Prostate gland (tissue), 2 donors: ENCODE measurements around the gene PATL2. TPM values are rescaled to one million over a fixed set of nuclear protein-coding genes. Genes with fewer than 3 reads are reported as not detected.

ENCODE experiments used
- DNase-seq: peaks from one replicate; pipeline ENCODE4 v3.0.0-alpha.2; 2019; ENCODE audit warnings: low spot score
- H3K27ac ChIP-seq, 2 donors: fragments of 200-600 bp; sonication (generic); 2 replicates each; pipeline ENCODE4 v1.5.1; 2017 to 2019
- H3K27me3 ChIP-seq: fragments of 200-600 bp; sonication (generic); replicated peaks from 2 replicates; pipeline ENCODE4 v1.5.1; 2019; ENCODE audit not compliant: insufficient read depth
- H3K36me3 ChIP-seq, 2 donors: fragments of 200-600 bp; sonication (generic); 1 replicate in 1 of 2; 2 replicates in 1 of 2; pipeline versions ENCODE4 v1.5.1 to v1.8.1; 2017 to 2019
- H3K4me1 ChIP-seq: fragments of 200-600 bp; sonication (generic); replicated peaks from 2 replicates; pipeline ENCODE4 v1.5.1; 2019
- H3K4me3 ChIP-seq, 2 donors: fragments of 200-600 bp; sonication (generic); 2 replicates each; pipeline ENCODE4 v1.5.1; 2017 to 2019
- H3K9me3 ChIP-seq: fragments of 200-600 bp; sonication (generic); 2 replicates; pipeline ENCODE4 v1.5.1; 2017
- POLR2A ChIP-seq: fragments of 450-650 bp; IDR thresholded peaks from one replicate; pipeline ENCODE4 v1.6.1; 2016; ENCODE audit warnings: antibody characterized with exemption, mild to moderate bottlenecking
- POLR2AphosphoS5 ChIP-seq: sonication (generic); formaldehyde crosslinking; IDR thresholded peaks from one replicate; pipeline ENCODE4 v1.6.1; 2017; ENCODE audit warnings: antibody characterized with exemption
- WGBS: methylation state at CpG from one replicate; pipeline ENCODE4 v1.1.5; 2018; 5-methylcytosine and 5-hydroxymethylcytosine counted together
- intact Hi-C: fragments of 100-400 bp; cut with DNase I; formaldehyde crosslinking; loops from one replicate; pipeline ENCODE4 v1.14.2; 2022
- total RNA-seq, 2 donors: library from RNA; depleted of rRNA; stranded (reverse); fragments of >200 nt; gene quantifications; one replicate each; pipeline ENCODE4 v1.1.0, GENCODE V29; 2016
- TF ChIP-seq, protein P1 (sequence below), 4 experiments: fragments of 200-600 bp in 2 of 4; fragments of 450-650 bp in 2 of 4; sonication (generic) in 2 of 4; IDR thresholded peaks; 1 replicate in 3 of 4; 2 replicates in 1 of 4; pipeline ENCODE4 v1.5.1; 2016 to 2019; ENCODE audit warnings: antibody characterized with exemption in 4 of 4, mild to moderate bottlenecking in 2 of 4, moderate library complexity in 2 of 4

The PATL2 gene
- total RNA-seq, 2 donors from 2014 or later, result 0.77 to 1.2 TPM

DNA sequence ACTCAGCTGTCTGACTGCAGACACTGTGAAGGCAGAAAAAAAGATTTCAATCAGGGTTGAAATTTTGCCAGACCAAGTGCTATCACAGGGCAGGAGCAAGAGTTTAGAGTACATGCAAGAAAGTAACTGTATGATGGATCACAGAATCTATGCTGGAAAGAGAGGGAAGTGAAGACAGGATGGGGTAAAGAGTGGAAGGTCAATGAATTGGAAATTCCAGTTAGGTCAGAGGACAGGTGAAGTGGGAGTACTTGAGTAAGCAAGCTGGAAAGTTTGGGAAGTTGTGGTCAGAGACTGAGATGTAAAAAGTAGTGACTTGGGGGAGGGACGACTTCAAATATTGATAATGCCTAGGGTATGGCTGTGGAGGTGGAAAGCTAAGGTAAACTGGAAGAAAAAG lies 54.8 kb downstream of the PATL2 start:
- Histone ChIP-seq H3K4me3 (no peak overlapping the region), H3K4me1 (no peaks in the 10 kb centered on the region), H3K9me3 (no peaks in the 10 kb centered on the region), H3K27me3 (no peaks in the 10 kb centered on the region), H3K27ac (no peak overlapping the region), H3K36me3 (peaks cover 0 to 3% of the 10 kb centered on the region in 2 donors)
- 96% methylated on average over 1 of the region's 1 CpG for WGBS
- TF ChIP-seq, protein P1, sequence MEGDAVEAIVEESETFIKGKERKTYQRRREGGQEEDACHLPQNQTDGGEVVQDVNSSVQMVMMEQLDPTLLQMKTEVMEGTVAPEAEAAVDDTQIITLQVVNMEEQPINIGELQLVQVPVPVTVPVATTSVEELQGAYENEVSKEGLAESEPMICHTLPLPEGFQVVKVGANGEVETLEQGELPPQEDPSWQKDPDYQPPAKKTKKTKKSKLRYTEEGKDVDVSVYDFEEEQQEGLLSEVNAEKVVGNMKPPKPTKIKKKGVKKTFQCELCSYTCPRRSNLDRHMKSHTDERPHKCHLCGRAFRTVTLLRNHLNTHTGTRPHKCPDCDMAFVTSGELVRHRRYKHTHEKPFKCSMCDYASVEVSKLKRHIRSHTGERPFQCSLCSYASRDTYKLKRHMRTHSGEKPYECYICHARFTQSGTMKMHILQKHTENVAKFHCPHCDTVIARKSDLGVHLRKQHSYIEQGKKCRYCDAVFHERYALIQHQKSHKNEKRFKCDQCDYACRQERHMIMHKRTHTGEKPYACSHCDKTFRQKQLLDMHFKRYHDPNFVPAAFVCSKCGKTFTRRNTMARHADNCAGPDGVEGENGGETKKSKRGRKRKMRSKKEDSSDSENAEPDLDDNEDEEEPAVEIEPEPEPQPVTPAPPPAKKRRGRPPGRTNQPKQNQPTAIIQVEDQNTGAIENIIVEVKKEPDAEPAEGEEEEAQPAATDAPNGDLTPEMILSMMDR (IDR thresholded peaks at IDR 0.05), result no peak
- TF ChIP-seq POLR2AphosphoS5, result no peak
- no peak for TF ChIP-seq POLR2A
- no peak for DNase-seq
- intact Hi-C loops, result no loop called here

DNA sequence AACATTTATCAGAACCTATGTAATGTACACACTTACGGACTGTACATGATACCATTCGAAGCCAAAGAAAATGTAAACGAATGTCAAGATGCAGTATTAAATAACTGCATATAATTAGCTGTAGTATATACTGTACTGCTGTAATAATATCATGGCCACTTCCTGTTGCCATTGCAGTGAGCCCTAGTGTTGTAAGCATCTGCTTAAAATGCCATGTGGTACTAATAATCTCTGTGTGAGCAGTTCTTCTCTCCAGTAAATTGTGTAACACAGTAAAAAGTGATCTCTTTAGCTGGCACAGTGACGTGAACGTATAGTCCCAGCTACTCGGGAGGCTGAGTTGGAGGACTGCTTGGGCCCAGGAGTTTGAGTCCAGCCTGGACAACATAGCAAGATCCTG lies 56.3 kb downstream of the PATL2 start:
- Histone ChIP-seq H3K27me3 (no peaks in the 10 kb centered on the region), H3K9me3 (no peaks in the 10 kb centered on the region), H3K4me3 (no peak overlapping the region), H3K36me3 (peaks cover 0 to 3% of the 10 kb centered on the region in 2 donors), H3K4me1 (no peaks in the 10 kb centered on the region), H3K27ac (no peak overlapping the region)
- no peak for DNase-seq
- 85% methylated on average over 6 of the region's 6 CpGs for WGBS
- TF ChIP-seq, protein P1 (IDR thresholded peaks at IDR 0.05), result no peak
- no peak for TF ChIP-seq POLR2A
- no peak for TF ChIP-seq POLR2AphosphoS5
- intact Hi-C loops, result no loop called here

DNA sequence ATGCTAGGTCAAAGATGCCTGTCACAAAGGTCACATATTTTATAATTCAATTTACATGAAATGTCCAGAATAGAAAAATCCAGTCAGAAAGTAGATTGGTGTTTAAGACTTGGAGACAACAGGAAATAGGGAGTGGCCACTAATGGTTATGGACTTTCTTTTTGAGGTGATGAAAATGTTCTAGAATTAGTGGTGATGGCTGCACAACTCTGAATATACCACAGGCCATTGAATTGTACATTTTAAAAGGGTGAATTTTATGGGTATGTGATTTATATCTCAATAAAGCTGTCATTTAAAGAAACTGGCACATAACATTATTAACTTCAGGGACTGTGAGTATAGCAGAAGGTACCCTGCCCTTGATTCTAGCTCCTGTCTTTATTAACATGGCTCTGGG lies 63.5 kb downstream of the PATL2 start:
- no peak overlapping the region for H3K4me3 ChIP-seq
- peaks cover 0 to 2% of the 10 kb centered on the region in 2 donors for H3K36me3 ChIP-seq
- TF ChIP-seq, protein P1 (IDR thresholded peaks at IDR 0.05), result no peak
- no peaks in the 10 kb centered on the region for H3K9me3 ChIP-seq
- no peaks in the 10 kb centered on the region for H3K27me3 ChIP-seq
- no peak for DNase-seq
- intact Hi-C loops, result no loop called here
- H3K4me1 ChIP-seq, result no peaks in the 10 kb centered on the region
- H3K27ac ChIP-seq, result no peak overlapping the region

DNA sequence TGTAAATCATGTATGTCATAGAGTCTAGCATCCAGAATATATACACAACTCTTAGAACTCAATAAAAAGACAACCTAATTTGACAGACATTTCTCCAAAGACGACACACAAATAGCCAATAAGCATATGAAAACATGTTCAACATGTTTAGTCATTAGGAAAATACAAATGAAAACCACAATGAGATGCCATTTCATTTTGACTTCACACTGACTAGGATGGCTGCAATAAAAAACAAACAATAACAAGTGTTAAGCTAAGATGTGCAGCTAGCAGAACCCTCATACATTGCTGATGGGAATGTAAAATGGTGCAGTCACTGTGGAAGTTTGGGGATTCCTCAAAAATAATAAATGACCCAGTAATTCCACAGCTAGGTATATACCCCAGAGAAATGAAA lies 64.1 kb downstream of the PATL2 start:
- Histone ChIP-seq H3K9me3 (no peaks in the 10 kb centered on the region), H3K4me1 (no peaks in the 10 kb centered on the region), H3K27me3 (no peaks in the 10 kb centered on the region), H3K36me3 (peaks cover 0 to 2% of the 10 kb centered on the region in 2 donors), H3K27ac (no peak overlapping the region), H3K4me3 (no peak overlapping the region)
- TF ChIP-seq POLR2AphosphoS5 (no peak), POLR2A (no peak)
- TF ChIP-seq, protein P1 (IDR thresholded peaks at IDR 0.05), result no peak
- 91% methylated on average over 1 of the region's 1 CpG for WGBS
- no peak for DNase-seq
- intact Hi-C loops, result no loop called here

DNA sequence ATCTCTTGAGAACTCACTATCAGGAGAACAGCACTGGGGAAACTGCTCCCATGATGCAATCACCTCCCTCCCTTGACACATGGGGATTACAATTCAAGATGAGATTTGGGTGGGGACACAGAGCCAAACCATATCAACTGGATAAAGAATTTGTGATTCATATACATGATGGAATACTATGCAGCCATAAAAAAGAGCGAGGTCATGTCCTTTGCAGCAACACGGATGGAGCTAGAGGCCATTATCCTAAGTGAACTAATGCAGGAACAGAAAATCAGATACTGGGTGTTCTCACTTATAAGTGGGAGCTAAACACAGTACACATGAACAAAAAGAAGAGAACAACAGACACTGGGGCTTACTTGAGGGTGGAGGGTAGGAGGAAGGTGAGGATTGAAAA lies 64.7 kb downstream of the PATL2 start:
- no peaks in the 10 kb centered on the region for H3K9me3 ChIP-seq
- TF ChIP-seq POLR2A, result no peak
- TF ChIP-seq POLR2AphosphoS5, result no peak
- TF ChIP-seq, protein P1 (IDR thresholded peaks at IDR 0.05), result no peak
- DNase-seq, result no peak
- H3K36me3 ChIP-seq, result peaks cover 0 to 2% of the 10 kb centered on the region in 2 donors
- no peak overlapping the region for H3K4me3 ChIP-seq
- intact Hi-C loops, result no loop called here
- H3K27me3 ChIP-seq, result no peaks in the 10 kb centered on the region
- no peak overlapping the region for H3K27ac ChIP-seq
- 97% methylated on average over 2 of the region's 2 CpGs for WGBS
- no peaks in the 10 kb centered on the region for H3K4me1 ChIP-seq
